Measurements from ENCODE around the gene MAPK8.
"Not testable (repeated sequence)": the region's sequence is repeated elsewhere in the genome, so short reads cannot be mapped to it uniquely, and the experiment has no call there.

- not testable (repeated sequence) for TF ChIP-seq CTCF (IDR thresholded peaks at IDR 0.05; ENCODE audit: insufficient read depth, low read depth, low read length); EZH2 (IDR thresholded peaks at IDR 0.05; ENCODE audit: insufficient read depth, low read length)
Measured at GRCh38 chr10:48347539-48347938, 41.1 kb downstream of the MAPK8 start.
